DND-41 (cell line): ENCODE measurements around the gene DLGAP1.

Experiments
- ATAC-seq: fragments of 200-7000 bp; cut with Tn5 transposase; 3 replicates; pipeline ENCODE4 v1.9.1; 2021; ENCODE audit warnings: low read depth; ENCODE audit not compliant: insufficient read depth
- DNase-seq: peaks from one replicate; pipeline ENCODE4 v3.0.0-alpha.2; 2020
- H2AFZ ChIP-seq: 2 replicates; pipeline ENCODE4 v1.6.0; 2012; ENCODE audit warnings: low read depth, low read length
- H3K27ac ChIP-seq: 2 replicates; pipeline ENCODE4 v1.5.1; 2012; ENCODE audit warnings: low read length, inconsistent platforms
- H3K27me3 ChIP-seq: fragments of 200-600 bp; sonication (generic); 2 replicates; pipeline ENCODE4 v1.6.0; 2012; ENCODE audit warnings: low read length, mild to moderate bottlenecking, inconsistent platforms; ENCODE audit not compliant: insufficient read depth, poor library complexity
- H3K36me3 ChIP-seq: 2 replicates; pipeline ENCODE4 v1.5.1; 2012; ENCODE audit warnings: low read length, inconsistent platforms; ENCODE audit not compliant: insufficient read depth
- H3K4me1 ChIP-seq: 2 replicates; pipeline ENCODE4 v1.5.1; 2012; ENCODE audit warnings: mild to moderate bottlenecking, low read length; ENCODE audit not compliant: insufficient read depth
- H3K4me2 ChIP-seq: 2 replicates; pipeline ENCODE4 v1.6.0; 2012; ENCODE audit warnings: mild to moderate bottlenecking, moderate library complexity, low read length, inconsistent platforms; ENCODE audit not compliant: insufficient read depth
- H3K4me3 ChIP-seq, 2 experiments: fragments of 200-600 bp in 1 of 2; shearing (Covaris generic) in 1 of 2; 2 replicates each; pipeline ENCODE4 v1.5.1; 2012 to 2016; ENCODE audit warnings: inconsistent platforms in 2 of 2, low read length in 2 of 2, mild to moderate bottlenecking in 2 of 2, low read depth in 1 of 2, moderate library complexity in 1 of 2
- H3K79me2 ChIP-seq: 2 replicates; pipeline ENCODE4 v1.6.0; 2012; ENCODE audit warnings: low read length, inconsistent platforms; ENCODE audit not compliant: insufficient read depth
- H3K9ac ChIP-seq: 2 replicates; pipeline ENCODE4 v1.6.0; 2012; ENCODE audit warnings: low read depth, mild to moderate bottlenecking, inconsistent platforms, low read length, moderate library complexity
- H3K9me3 ChIP-seq: 2 replicates; pipeline ENCODE4 v1.5.1; 2012; ENCODE audit warnings: low read length, moderate library complexity, mild to moderate bottlenecking, inconsistent platforms; ENCODE audit not compliant: insufficient read depth, severe bottlenecking
- H4K20me1 ChIP-seq: 2 replicates; pipeline ENCODE4 v1.6.0; 2012; ENCODE audit warnings: low read length; ENCODE audit not compliant: insufficient read depth
- CTCF ChIP-seq: IDR thresholded peaks from 2 replicates; pipeline ENCODE4 v1.5.1; 2012; ENCODE audit warnings: borderline replicate concordance, low read length, moderate library complexity, mild to moderate bottlenecking; ENCODE audit not compliant: poor library complexity, severe bottlenecking; ENCODE audit errors: extremely low read depth
- EZH2 ChIP-seq: IDR thresholded peaks from 3 replicates; pipeline ENCODE4 v1.6.1; 2012; ENCODE audit warnings: borderline replicate concordance, low read depth, mild to moderate bottlenecking, moderate library complexity, low read length, inconsistent platforms; ENCODE audit not compliant: severe bottlenecking

DLGAP1 gene

GRCh38 chr18:4400911-4401310 lies 54.2 kb downstream of the DLGAP1 start:
- Histone ChIP-seq H3K79me2 (no peaks in the 10 kb centered on the region), H3K4me1 (no peaks in the 10 kb centered on the region), H3K4me2 (no peak overlapping the region), H3K36me3 (no peaks in the 10 kb centered on the region), H3K4me3 (no peak overlapping the region), H3K27ac (no peak overlapping the region), H3K27me3 (no peaks in the 10 kb centered on the region), H3K9ac (no peak overlapping the region), H3K9me3 (no peaks in the 10 kb centered on the region), H2AFZ (no peak overlapping the region), H4K20me1 (no peaks in the 10 kb centered on the region)
- DNase-seq (no peak), ATAC-seq (no peak)
- no peak for TF ChIP-seq CTCF
- TF ChIP-seq EZH2 = no peak

- Histone ChIP-seq H3K4me3 (no peak overlapping the region), H3K9ac (no peak overlapping the region), H3K4me2 (no peak overlapping the region), H3K27me3 (no peaks in the 10 kb centered on the region), H3K27ac (no peak overlapping the region), H3K36me3 (no peaks in the 10 kb centered on the region), H3K9me3 (no peaks in the 10 kb centered on the region), H4K20me1 (no peaks in the 10 kb centered on the region), H3K4me1 (no peaks in the 10 kb centered on the region), H3K79me2 (no peaks in the 10 kb centered on the region), H2AFZ (no peak overlapping the region)
- no peak for TF ChIP-seq CTCF
- TF ChIP-seq EZH2 = no peak
- DNase-seq = no peak
- ATAC-seq = no peak
Observed at GRCh38 chr18:4399929-4400328, 55.2 kb downstream of the DLGAP1 start.

GRCh38 chr18:4394700-4395099 lies 60.4 kb downstream of the DLGAP1 start:
- Histone ChIP-seq H2AFZ (no peak overlapping the region), H4K20me1 (no peaks in the 10 kb centered on the region), H3K27me3 (no peaks in the 10 kb centered on the region), H3K27ac (no peak overlapping the region), H3K4me1 (no peaks in the 10 kb centered on the region), H3K4me2 (no peak overlapping the region), H3K36me3 (no peaks in the 10 kb centered on the region), H3K9ac (no peak overlapping the region), H3K9me3 (no peaks in the 10 kb centered on the region), H3K4me3 (no peak overlapping the region), H3K79me2 (no peaks in the 10 kb centered on the region)
- DNase-seq (no peak), ATAC-seq (no peak)
- TF ChIP-seq EZH2 (no peak), CTCF (no peak)

GRCh38 chr18:4391859-4392258 lies 63.2 kb downstream of the DLGAP1 start:
- no peak for ATAC-seq
- no peaks in the 10 kb centered on the region for H4K20me1 ChIP-seq
- H3K4me2 ChIP-seq = no peak overlapping the region
- no peaks in the 10 kb centered on the region for H3K4me1 ChIP-seq
- TF ChIP-seq EZH2 (no peak), CTCF (no peak)
- H3K9ac ChIP-seq = no peak overlapping the region
- H3K9me3 ChIP-seq = no peaks in the 10 kb centered on the region
- H3K27me3 ChIP-seq = no peaks in the 10 kb centered on the region
- no peak overlapping the region for H3K4me3 ChIP-seq
- no peak overlapping the region for H2AFZ ChIP-seq
- H3K36me3 ChIP-seq = no peaks in the 10 kb centered on the region
- H3K79me2 ChIP-seq = no peaks in the 10 kb centered on the region
- DNase-seq = no peak
- H3K27ac ChIP-seq = no peak overlapping the region
